ENCODE measurements around the gene AFF3.

Gene AFF3

DNA sequence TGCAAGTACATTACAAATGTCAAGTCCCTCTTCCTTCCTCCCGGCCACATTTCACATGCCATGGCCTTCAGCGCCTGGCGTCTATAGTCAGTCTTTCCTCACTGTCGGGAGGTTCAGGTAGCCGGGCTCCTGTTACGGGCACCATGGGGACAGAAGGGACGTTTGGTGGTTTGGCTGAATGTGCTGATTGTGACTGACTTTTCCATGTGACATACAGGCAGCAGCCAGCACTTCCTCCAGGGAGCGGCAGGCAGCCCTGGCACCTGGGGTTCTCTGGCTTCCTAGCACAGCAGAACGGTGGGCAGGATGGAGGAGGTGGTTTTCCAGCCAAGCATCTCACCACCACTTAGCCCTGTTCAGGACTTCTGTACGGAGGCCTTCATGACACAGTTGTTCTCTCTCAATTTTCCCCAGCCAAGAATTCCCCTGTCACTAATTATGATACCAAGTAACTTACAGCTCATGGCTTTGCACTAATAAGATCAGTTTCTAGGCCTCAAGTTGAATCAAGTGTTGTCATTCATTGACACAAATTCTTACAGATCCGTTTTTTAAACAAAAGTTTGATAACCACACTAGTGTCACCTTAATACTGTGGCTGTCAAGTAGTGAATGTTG, 568.6 kb downstream of the AFF3 start:
- FAIRE-seq: no peak
- DNase-seq (ENCODE audit: low spot score): no peak

DNA sequence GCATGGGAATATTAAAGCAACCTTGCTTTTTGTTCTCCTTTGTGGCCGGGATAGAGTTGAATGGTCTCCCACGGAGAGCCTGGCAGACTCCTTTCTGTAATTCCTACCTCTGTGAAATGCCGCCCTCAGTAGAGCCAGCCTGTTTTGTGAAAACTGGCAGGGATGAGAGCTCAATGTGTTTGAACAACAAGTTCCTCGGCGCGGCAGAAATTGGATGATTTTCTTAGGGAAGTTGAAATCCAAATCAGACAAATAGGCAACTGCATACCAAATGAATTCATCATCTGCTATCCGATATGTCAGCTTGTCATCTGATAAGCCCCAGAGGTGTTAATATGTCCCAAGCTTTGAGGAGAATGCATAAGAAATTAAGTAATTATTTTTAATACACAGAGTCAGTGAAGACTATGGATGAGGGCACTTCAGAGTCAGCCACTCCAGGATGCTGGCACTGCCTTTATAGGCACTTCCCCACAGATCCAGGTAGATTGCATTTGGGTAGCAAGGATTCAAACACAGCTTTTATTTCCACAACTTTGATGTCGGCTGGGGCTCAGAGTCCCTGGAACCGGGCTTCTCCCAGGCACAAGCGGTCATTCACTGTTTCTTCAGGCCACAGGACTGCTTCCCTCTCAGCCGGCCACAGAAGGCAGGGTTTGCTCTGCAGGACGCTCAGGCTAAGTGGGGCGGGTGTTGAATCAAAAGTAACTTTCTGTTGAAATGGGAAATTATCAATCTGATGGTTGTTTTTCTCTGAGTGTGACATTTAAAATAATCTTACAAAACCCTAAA, 569.8 kb downstream of the AFF3 start:
- FAIRE-seq (no peak), DNase-seq (ENCODE audit: low spot score) (no peak)

DNA sequence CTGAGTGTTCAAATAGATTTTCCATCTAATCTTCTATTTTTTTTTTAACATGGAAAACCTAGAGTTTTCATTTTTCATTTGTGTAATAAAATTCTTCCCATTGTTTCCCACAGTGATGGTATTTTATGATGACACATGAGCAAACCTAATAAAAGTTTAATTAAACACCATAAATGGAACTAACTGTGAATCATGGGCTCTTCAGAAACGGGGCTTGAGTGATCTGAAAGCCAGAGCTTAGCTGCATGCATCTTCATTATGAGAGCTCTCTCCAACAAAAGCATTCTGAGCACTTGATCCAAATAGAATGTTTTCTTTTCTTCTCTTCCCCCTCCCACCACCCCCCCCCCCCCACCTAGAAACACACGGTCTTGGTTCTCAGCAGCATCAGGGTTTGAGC, 570.4 kb downstream of the AFF3 start:
- DNase-seq (ENCODE audit: low spot score) (no peak), FAIRE-seq (no peak)

DNA sequence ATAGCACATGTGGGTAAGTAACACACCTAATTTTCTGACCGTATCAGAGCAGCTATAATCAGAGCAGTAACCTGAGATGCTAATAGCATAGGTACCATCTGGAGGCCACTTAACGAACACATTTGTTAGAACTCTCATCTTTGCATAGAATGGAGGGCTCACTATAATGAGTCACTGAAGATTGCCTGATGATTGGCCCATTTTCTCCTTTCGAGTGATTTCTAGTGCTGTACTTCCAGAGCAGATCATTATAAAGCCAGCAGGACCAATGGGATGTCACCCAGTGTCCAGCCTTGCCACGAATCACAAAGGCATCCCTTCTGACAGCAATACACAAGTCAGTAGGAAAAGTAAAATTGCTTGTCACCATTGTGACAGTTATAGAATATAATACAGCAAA, 570.9 kb downstream of the AFF3 start:
- DNase-seq (ENCODE audit: low spot score) (no peak), FAIRE-seq (no peak)

DNA sequence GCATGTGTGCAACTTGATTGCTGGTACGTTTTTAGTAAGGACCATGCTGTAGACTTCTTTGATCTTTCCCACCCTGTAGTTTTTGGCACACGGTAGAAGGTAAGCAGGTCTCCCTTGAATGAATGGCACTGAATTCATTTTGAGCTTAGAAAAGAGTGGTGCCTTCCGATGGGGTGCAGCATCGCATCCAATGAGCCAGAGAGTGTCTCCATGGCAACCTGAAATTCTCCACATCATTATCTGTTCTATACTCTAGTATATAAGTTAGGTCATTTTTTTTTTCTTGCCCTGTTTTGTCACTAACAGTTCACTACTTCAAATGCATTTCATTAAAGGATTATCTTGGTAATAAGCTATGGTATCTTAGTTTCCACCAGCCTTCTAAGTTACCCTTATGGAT, 571.4 kb downstream of the AFF3 start:
- DNase-seq (ENCODE audit: low spot score) (no peak), FAIRE-seq (no peak)

DNA sequence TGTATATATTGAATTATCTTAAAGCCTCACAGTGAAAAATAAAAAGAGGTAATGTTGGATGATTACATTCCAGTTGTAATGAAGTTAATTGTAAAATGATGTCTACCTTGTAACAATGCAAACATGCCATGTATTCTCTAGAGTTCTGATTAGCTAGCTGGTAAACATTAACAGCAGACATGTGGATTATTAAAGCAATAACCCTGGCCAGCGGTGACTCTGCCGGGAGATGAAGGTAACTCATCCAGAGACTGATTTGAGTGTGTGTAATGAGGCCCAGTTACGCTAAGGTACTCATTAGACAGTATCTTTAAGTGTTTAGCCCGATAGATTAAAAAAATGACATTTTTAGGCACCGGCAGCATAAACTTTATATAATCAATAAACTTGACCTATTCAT, 573.0 kb downstream of the AFF3 start:
- DNase-seq (ENCODE audit: low spot score) (no peak), FAIRE-seq (no peak)

DNA sequence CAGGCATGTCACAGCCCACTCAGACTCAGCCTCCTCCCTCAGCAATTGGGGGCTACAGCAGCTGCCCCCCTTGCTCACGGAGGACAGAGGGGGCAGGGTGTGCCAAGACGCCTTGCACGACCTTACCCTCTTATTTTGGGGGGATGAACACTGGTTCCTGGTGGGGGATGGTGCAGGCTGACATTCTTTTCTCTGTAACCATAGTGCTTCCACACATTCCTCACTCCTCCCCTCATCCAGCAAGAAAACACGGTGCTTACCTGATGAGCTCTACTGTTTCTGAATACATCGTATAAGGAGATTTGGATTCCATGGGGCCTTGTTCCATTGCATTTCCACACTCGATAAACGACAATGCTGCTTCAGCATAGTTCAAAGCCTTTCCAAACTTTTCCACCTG, 577.2 kb downstream of the AFF3 start:
- FAIRE-seq: no peak
- no peak for DNase-seq (ENCODE audit: low spot score)

DNA sequence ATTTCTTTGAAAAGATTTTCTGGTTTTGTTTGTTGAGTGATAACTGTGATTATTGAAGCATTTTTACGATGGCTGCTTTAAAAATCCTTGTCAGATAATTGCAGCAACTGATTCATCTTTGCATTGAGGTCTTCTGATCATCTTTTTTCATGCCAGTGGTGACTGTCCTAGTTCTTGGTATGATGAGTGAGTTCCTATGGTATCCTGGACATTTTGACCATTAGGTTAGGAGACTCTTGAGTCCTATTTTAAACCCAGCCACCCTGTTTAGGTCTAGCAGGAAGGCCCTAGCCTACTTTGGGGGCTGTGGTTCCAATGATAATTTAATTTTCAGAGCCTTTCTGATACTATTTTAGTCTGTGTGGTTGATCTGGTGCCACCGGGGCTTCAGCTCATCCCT, 579.9 kb downstream of the AFF3 start:
- no peak for FAIRE-seq
- DNase-seq (ENCODE audit: low spot score): no peak

DNA sequence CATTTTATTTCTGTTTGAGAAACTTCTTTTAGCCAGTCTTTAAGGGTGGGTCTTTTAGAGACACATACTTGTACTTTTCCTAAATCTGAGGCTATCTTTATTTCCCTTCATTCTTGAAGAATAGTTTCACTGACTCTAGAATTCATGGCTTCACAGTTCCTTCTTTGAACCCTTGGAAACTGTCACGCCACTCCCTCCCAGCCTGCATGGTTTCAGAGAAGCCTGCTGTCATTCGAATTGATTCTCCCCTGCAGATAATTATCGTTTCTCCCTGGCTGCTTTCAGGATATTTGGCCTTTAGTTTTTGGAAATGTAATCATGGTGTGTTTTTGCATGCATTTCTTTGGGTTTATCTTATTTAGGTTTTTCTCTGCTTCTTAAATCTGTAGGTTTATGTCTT, 580.6 kb downstream of the AFF3 start:
- FAIRE-seq: no peak
- no peak for DNase-seq (ENCODE audit: low spot score)

DNA sequence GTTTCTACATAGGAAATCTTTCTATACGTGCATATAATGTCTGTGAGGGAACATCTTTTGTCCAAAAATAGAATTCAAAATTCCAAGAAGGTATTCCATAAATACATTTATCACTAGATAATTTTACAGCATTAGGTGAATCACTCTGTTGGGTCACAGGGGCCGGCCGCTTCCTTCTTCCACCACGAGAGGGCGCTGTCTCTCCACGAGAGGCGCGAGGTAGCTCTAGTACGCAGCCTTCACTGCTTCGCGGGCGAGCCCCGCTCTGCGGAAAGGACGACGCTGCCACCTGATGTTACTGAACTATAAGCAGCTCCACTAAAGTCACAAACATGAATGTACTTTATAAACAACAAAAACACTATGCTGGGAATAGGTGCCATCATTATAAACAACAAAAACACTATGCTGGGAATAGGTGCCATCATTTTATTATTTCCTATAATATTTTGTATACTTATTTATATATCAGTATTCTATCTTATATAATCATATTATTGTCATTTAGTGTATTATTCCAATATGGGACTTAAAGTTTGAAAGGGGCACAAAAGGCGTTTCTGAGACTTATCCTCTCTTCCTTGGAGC, 583.2 kb downstream of the AFF3 start:
- peak; percentile 43 for DNase-seq (ENCODE audit: low spot score)
- peak; percentile 21 for FAIRE-seq

DNA sequence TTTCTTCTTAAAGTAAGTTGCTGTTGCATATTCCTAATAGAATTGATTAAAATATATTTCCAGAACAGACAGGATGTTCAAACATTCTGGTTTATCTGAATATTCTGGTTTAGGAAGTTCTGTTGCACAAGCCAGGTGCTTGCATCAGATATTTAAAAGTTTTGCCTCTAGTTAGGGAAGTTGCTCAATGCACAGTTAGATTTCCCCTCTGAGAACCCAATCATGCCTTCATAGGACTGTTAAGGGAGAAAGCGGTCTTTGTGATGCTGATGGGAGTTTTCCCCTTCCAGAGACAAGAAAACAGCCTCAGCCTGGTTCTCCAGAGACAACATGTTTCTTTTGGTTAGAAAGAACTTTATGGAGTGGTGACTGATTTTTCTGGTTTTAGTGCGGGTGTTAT, 587.0 kb downstream of the AFF3 start:
- DNase-seq (ENCODE audit: low spot score): no peak

DNA sequence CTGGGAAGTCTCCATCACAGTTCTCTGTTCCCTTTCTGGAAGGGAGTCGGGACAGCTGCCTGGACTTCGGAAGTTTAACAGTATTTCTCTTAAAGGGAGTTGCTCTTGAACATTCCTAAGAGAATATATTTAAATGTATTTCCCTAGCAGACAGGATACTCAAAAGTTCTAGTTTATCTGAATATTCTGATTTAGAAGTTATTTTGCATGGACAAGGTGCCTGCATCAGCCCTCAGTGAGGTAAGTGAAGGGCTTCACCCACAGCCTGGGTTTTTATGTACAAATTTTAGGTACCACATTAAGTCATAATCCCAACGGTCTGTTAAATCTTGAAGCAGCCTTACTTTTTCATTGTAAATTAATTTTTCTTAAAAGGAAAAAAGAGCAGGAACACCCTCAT, 587.5 kb downstream of the AFF3 start:
- FAIRE-seq (no peak), DNase-seq (ENCODE audit: low spot score) (no peak)

More for the DNA sequence above, 587.0 kb downstream of the AFF3 start:
- FAIRE-seq: no peak

DNA sequence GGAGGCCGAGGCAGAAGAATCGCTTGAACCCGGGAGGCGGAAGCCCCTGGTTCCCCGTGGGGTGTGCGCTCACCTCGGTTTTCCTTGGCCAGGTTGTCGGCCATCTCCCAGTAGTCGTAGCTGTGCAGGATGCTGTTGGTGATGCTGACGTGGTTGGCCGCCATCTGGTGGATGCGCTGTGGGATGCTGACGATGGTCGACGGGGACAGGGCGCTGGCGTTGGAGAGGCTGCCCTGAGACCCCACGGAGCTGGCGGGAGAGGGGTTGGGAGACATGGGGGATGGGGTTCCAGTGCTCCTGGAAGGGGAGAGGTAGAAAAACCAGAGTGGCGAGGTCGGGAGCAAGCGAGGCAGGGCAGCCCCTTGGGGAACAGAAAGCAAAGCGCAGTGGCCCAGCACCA, 588.2 kb downstream of the AFF3 start:
- DNase-seq (ENCODE audit: low spot score): no peak
- no peak for FAIRE-seq

DNA sequence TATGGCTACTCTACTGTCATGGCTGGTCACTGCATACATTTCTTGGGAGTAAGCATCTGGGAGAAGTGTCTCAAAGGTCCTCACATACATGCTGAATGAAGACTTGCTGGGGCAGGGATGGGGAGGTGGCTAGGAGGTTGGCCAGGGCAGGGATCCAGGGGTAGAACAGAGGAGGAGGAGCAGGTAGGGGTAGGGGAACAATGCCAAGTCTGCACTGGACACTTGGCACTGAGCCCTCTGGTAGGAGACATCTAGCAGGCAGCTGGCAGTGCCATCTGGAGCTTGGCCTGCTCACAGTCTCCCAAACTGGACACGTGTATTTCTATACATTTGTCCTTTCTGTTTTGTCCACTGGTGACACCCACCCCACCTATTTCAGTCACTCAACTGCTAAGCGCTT, 589.9 kb downstream of the AFF3 start:
- DNase-seq (ENCODE audit: low spot score) (no peak), FAIRE-seq (no peak)

DNA sequence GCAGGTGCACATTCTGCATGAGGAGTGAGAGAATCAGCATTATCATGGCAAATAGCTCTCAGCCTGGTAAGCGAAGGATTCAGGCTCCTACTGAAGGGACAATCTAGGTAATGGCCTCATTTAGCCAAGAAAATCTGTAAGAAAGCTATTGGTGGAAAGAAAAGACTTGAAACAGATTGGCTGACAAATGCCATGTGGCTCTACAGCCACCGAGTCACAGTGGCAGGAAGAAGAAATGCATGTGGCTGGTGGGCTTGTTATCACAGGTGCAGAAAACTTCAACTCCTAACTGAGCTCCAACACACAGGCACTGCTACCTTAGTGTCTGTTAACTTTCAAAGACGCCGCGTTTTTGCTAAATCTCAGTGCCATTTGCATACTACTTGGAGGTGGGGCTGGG, 592.0 kb downstream of the AFF3 start:
- FAIRE-seq: no peak
- no peak for DNase-seq (ENCODE audit: low spot score)

DNA sequence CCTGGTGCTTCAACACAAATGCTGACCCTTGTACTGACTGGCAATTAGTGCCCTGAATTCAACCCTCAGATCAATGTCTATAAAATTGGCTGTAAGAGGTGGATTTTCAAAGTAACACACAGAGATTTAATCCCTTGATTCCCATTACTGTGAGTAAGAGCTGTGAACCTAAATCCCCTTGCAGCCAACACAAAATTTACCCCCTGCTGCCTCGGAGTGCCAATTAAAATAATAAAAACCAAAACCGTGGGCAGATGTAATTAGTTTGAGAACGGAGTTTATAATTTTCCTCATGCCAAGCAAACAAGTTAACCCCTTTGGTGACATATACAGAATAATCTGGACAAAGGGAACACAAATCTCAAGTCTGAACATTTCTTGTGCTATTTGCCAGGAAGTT, 596.8 kb downstream of the AFF3 start:
- DNase-seq (ENCODE audit: low spot score) (no peak), FAIRE-seq (no peak)

DNA sequence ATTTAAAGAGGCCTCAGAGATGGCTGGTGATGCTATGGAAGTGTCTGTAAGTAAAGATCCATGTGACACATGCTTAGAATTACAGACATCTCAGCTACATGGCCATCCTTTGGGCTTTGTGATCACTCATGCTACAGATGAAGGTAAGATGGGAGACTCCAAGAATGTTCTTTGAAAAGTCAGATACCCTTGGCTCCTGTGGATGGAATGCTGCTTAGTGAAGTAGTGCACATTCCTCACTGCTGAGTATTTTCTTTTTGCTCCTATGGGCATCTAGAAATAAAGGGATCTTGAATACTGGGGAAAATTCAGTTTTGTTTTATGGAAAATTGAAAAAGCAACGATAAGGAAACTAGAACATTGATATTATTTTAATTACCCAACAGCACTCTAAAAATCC, 597.3 kb downstream of the AFF3 start:
- no peak for FAIRE-seq
- no peak for DNase-seq (ENCODE audit: low spot score)

DNA sequence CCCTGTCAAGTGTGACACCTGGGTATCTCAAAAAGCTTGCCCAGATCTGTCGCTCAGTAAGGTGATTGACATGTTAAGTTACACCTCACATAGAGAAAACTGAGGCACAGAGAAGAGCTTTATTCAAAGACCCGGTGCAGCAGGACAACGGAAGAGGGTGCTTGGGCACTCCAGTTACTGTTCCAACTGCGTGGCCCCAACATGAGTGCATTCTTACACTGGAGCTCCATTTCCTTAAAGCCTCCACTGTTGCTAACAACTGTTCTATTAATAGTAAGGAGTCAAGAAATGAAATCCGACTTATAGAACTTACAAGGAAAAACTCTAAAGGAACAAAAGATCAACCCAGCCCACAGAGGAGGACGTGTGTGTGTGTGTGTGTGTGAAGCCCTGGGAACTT, 597.8 kb downstream of the AFF3 start:
- FAIRE-seq (no peak), DNase-seq (ENCODE audit: low spot score) (no peak)

DNA sequence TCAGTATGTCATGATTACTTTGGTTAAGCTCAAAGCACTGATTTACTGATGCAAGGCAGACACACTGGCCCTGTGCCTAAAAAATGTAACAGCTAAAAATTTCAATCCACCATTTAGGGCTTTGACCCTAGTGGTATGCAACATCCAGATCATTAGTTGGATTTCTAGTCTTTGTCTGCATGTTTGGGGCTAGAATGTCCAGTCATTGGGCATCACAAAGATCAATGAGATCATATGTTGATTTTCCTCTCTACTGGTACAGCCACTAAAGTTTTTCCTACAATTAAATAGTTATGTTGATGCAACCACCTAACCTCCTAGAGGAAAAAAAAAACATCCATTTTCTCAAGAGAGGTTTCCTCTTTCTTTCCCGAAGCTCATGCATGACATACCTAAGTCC, 599.1 kb downstream of the AFF3 start:
- no peak for FAIRE-seq
- DNase-seq (ENCODE audit: low spot score): no peak

DNA sequence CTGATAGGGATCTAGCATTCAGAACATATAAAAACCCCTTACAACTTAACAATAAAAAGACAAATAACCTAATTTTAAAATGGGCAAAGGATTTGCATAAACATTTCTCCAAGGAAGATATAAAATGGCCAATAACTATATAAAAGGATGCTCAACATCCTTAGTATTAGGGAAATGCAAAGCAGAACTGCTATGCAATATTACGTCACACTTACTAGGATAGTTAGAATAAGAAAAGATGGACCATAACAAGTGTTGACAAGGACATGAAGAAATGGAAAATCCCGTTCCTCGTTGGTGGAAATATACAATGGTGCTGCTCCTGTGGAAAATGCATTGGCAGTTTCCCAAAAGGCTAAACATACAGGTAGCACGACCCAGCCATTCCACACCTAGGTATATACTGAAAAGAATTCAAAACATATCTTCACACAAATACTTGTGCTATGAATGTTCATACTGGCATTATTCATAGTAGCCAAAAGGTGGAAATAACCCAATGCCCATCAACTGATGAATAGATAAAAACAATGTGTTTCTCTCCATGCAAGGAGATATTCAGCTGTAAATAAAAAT, 604.4 kb downstream of the AFF3 start:
- FAIRE-seq: no peak
- DNase-seq (ENCODE audit: low spot score): no peak

DNA sequence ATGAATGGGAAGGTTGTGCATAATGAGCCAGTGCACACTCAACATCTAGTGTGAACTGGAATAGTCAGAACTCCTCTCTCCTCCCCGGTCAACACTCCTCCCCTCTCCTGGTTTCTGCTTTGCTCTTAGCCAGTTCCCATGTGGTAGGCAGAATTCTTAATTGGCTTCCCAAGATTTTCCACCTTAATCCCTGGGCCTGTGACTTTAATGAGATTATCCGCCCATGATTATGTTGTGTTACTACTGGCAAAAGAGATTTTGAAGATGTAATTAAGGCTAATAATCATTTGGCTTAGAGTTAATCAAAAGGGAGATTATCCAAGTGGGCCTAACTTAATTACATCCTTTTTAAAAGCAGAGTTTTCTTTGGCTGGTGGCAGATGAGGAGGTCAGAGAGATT, 618.3 kb downstream of the AFF3 start:
- FAIRE-seq: no peak
- DNase-seq (ENCODE audit: low spot score): no peak

DNA sequence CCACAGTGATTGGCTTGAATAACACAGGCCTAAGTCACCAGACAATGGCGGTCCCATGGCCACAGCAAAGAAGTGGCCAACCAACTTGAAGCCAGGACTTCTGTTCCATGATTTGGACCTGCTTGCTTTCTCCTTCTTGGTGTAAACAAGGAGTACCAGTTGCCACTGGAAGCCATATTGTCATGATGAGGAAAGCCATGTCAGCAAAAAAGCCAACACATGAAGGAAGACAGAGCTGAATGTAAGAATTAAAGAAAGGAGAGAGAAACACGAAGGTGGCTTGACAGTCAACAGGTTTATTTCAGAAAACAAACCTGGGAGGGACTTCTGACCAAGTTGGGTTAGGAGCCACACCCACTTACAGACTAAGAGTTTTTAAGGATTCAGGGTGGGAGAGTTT, 620.2 kb downstream of the AFF3 start:
- DNase-seq (ENCODE audit: low spot score) (no peak), FAIRE-seq (no peak)

DNA sequence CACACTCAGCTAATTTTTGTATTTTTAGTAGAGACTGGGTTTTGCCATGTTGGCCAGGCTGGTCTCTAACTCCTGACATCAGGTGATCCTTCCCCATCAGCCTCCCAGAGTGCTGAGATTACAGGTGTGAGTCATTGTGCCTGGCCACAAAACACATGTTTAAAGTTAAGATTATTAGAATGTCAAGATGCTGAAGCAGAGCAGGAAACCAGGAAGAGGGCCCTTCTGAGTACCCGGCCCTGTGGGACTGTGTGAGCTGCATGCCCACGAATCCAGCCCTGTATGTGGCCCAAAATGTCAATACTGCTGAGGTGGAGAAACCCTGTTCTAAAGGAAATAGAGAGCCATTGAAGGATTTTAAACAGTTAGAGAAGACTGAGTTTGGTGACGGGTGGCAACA, 621.6 kb downstream of the AFF3 start:
- FAIRE-seq (no peak), DNase-seq (ENCODE audit: low spot score) (no peak)
